Activated CD8-positive, alpha-beta memory T cell treated with anti-CD3 and anti-CD28 coated beads, Interleukin-2, amount 50 U/mL, for 24 hours (primary cell): ENCODE measurements around the gene XRN2.
A peak's percentile ranks its signal among the peaks of the same experiment; 100 is the strongest.

Experiments used
- DNase-seq: peaks from one replicate; pipeline ENCODE4 v3.0.0-alpha.2; 2020; ENCODE audit errors: extremely low read depth

XRN2 gene, protein sequence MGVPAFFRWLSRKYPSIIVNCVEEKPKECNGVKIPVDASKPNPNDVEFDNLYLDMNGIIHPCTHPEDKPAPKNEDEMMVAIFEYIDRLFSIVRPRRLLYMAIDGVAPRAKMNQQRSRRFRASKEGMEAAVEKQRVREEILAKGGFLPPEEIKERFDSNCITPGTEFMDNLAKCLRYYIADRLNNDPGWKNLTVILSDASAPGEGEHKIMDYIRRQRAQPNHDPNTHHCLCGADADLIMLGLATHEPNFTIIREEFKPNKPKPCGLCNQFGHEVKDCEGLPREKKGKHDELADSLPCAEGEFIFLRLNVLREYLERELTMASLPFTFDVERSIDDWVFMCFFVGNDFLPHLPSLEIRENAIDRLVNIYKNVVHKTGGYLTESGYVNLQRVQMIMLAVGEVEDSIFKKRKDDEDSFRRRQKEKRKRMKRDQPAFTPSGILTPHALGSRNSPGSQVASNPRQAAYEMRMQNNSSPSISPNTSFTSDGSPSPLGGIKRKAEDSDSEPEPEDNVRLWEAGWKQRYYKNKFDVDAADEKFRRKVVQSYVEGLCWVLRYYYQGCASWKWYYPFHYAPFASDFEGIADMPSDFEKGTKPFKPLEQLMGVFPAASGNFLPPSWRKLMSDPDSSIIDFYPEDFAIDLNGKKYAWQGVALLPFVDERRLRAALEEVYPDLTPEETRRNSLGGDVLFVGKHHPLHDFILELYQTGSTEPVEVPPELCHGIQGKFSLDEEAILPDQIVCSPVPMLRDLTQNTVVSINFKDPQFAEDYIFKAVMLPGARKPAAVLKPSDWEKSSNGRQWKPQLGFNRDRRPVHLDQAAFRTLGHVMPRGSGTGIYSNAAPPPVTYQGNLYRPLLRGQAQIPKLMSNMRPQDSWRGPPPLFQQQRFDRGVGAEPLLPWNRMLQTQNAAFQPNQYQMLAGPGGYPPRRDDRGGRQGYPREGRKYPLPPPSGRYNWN

DNA sequence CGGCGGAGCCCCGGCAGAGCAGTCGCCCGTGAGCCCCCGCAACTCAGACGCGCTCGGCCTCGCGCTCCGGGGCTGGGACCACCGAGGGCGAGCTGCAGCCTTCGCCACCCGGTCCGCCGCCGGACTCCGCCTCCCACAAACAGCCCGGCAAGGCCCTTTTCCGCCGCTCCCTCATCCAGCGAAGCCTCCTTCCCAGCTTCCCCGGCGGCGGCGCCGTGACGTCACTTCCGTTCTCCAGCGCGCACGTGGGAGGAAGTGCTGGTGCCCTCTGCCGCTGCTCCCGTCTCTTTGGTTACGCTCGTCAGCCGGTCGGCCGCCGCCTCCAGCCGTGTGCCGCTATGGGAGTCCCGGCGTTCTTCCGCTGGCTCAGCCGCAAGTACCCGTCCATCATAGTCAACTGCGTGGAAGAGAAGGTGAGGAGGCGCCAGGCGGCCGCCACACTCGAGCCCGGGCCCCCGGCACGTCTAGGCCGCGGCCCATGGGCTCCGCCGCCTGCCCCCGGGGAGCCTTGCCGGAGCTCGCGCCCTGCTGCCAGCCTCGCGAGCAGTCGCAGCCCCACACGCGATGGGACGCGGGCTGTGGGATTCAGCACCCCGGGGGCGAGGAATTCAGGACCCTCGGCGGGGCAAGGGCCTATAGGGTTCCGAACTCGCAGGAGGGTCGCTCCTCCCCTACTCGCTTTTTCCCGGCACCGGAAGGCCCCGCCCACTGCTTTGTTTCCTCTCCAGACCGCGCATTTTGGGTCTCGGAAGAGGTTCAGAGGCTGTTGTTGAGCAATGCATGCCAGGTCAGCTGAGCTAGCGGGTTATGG, at the start of gene XRN2:
TSS of gene XRN2 (plus strand) at position 271 of the 811 bp plus-strand sequence. CDS start at position 339, 68 bp downstream.
- DNase-seq: peak; percentile 91

DNA sequence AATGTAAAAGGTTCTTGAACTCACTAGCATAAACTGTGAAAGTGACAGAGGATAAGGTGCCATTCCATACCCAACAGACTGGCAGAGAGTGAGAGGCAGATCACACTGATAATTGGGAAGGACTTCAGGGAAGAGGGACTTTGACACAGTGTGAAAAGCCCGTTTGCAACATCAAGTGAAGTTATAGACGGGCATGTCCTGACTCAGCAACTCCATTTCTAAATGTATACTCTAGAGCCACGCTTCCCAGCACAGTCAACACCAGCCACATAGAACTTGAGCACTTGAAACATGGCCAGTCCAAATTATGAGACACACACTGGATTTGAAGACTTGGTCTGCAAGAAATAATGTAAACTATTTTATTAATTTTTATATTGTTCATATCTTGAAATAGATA, 45.9 kb upstream of the XRN2 start:
- DNase-seq: no peak

DNA sequence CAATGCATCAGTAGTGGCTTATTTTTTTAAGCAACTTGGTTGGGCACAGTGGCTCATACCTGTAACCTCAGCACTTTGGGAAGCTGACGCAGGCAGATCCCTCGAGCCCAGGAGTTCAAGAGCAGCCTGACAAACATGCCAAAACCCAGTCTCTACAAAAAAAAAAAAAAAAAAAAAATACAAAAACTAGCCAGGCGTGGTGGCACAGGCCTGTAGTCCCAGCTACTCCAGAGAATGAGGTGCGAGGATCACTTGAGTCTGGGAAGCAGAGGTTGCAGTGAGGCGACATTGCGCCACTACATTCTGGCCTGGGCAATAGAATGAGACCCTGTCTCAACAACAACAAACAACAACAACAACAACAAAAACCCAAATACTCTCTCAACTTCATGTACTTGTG, 44.7 kb upstream of the XRN2 start:
- DNase-seq: no peak

GRCh38 chr20:21259346-21259745, 43.8 kb upstream of the XRN2 start:
- no peak for DNase-seq

DNA sequence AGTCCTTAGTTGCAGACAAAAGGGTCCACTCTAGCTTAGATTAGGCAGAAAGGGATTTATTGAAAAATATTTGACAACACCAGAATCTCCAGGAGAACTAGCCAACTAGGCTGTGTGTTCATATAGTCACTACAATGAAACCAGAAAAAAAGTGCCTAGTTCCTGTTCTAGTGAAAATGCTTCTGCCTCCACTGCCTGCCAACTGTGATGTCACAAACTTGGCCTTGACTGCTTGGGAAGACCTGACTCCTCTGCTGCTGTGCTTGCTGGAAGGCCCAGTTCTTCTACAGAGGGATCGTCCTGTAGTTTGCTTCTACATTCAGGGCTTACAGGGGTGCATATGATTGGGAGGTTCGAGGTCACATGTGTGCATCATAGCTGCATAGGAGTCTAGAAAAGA, 40.3 kb upstream of the XRN2 start:
- no peak for DNase-seq

DNA sequence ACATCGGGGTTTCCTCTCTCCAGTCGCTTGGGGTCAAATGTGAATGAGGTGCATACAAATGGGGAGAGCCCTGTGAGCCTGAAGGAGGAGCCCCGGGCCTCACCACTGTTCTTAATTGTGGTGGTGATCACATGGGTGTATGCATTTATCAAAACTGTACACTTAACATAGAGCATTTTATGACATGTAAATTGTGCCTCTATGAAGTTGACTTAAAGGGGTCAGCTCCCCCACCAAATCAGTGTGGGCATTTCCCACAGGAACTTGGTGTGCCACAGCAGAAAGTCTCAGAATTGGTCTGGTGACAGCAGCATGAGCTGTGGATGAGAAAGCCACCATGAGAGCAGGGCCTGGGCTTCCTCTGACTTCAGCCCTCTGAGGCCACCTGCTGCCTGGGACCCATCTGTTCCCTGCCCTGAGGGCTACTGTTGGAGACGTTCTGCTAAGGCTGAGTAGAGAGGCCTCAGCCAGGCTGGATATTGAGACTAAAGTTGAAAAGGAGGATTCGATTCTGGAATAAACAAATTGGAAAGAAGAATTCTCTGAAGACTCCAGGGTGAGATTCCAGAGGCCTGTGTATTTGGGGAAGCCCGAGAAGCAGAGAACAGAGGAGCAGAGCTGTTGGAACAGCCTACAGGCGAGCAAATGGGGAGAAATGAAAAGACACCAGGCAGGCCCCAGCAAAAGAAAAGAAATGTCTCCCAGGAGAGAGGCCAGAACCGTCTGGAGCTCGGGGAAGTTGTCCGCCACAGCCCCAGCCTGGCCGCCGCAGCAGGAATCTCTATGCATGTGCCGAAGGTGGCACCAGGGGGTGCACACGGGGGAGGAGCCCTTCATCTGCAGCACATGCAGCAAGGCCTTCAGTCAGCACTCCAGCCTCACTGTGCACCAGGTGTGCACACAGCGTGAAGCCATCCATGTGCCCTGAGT, 37.6 kb upstream of the XRN2 start:
- no peak for DNase-seq

DNA sequence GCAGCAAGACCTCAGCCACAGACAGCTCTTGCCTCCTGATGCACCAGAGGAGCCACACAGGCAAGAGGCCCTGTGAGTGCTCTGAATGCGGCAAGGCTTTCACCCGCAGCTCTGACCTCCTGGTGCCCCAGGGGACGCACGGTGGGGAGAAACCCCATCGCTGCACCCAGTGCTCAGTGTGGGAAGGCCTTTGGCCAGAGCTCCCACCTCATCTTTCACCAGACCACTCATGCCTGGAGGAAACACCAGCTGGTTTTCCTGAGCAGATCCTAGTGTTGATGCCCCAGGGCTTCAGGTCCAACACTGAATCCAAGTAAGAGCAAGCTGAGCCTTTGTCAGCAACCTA, 37.0 kb upstream of the XRN2 start:
- no peak for DNase-seq

DNA sequence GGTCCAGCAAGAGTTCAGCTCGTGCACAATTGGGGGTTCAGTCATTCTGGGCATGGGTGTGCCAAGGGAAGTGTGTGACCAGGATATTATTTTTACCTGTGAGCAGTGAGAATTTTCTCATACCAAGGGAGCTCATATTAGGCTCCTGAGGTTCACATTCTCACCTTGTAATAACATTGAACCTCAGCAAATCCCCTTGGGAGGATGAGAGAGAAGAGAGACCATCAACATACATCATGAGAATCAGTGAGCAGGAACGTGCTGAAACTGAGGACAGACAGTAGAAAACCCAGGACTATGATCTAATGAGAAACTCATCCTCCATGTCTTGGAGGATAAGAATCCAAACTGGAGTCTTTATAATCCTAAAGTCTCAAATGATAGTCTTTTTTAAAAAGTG, 33.4 kb upstream of the XRN2 start:
- DNase-seq: no peak

DNA sequence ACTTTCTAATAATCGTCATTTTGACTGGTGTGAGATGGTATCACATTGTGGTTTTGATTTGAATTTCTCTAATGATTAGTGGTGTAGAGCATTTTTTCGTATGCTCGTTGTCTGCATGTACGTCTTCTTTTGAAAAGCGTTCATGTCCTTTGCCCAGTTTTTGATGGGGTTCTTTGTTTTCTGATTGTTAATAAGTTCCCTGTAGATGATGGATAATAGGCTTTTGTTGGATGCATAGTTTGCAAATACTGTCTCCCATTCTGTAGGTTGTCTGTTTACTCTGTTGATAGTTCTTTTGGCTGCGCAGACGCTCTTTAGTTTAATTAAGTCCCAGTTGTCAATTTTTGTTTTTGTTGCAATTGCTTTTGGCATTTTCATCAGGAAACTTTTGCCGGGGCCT, 32.3 kb upstream of the XRN2 start:
- no peak for DNase-seq

DNA sequence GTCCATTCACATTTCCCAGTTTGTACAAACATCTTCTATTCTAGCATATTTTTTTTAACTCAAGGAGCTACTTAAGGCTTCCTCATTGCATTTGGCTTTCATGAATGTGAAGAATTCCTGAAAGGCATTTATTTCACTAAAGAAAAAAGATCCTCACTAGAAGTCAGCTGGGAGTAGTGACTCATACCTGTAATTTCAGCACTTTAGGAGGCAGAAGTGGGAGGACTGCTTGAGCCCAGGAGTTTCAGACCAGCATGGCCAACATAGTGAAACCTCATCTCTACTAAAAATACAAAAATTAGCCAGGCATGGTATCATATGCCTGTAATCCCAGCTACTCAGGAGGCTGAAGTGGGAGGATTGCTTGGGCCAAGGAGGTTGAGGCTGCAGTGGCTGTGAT, 30.9 kb upstream of the XRN2 start:
- DNase-seq: no peak

GRCh38 chr20:21272679-21273078, 30.5 kb upstream of the XRN2 start:
- DNase-seq: no peak

GRCh38 chr20:21273755-21274386, 29.3 kb upstream of the XRN2 start:
- no peak for DNase-seq

DNA sequence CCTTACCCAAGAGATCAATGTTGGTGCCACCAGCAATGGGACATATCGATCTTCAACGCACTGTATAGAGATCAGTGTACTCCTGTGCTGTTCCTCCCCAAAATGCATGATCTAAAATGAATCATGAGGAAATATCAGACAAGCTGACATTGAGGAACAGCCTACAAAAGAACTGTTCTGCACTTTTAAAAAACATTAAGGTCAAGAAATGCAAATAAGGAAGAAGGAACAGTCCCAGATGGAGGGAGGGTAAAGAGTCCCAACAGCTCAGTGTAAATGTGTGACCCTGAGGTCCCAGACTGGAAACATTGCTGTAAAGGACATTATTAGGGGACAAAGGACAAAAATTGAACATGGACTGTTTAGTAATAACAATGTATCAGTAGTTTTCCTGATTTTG, 24.3 kb upstream of the XRN2 start:
- DNase-seq: no peak

- no peak for DNase-seq
These were observed 23.2 kb upstream of the XRN2 start for GRCh38 chr20:21279706-21280521.

DNA sequence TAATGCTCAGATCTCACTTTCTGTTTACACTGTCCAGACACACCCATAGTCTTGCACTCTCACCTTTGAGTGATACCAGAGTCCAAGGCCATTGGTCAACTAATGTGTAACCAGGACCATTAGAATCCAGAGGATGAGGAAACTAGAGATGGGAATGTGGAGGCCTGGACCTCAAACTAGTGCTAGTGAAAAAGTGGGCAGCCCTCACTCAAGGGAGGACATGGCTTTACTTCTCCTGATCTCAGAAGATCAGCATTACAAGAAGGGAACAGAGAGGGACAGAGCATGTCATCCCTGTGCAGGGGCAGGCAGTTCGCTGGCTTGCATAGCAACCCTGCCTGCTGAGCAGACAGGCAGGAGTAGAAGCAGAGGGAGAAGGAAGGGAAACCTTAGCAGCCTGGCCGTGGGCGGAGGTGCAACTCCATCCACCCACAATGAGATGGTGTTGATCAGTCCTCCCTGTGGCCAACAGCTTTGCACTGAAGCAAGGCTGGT, 22.6 kb upstream of the XRN2 start:
- DNase-seq: no peak

DNA sequence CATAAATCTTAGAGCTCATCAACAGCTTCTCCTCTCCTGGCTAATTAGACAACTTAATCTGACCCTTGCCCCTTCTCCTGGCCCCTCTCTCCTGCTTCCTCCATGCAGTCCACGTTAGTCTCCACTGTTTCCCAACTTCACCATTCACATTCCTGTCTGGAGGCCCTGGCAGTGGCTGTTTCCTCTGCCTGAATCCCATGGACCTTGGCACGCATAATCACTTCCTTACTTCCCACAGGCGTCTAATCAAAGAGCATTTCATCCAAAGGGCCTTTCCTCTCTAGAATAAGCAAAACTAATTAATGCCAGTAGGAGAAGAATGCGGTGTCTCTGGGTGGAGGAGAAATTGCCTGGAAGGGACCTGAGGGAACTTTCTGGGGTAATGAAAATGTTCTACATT, 16.4 kb upstream of the XRN2 start:
- DNase-seq: no peak

DNA sequence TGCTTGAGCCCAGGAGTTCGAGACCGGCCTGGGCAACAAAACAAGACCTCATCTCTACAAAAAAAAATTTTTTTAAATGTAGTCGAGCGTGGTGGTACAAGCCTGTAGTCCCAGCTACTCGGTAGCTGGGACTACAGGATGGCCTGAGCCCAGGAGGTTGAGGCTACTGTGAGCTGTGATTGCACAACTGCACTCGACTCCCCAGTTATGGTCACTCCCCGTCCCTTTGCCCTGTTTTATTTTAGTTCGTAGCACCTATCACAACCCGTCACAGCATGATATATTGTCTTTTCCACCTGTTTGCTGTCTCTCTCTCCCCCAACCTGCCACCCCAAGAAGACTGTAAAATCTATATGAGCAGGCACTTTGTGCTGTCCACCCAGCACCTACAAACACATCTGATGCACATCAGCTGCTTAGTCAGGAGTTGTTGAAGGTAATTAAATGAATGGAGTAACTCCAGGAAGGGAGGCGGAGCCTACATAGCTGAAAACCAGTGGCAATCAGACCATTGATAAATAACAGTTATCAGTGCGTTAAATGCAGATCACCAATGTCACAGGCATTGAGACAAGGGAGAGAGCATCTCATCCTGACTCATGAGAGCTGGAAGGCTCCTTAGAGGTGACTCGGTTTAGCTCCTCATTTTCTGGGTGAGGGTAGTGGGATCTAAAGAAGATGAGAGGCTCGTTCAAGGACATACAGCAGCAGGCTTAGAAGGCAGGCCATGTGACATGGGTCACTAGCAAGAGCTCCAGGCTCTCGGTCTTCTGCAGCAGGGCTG, 14.4 kb upstream of the XRN2 start:
- no peak for DNase-seq

- no peak for DNase-seq
These were observed 13.5 kb upstream of the XRN2 start for GRCh38 chr20:21289651-21290050.

- no peak for DNase-seq
These were observed 12.1 kb upstream of the XRN2 start for GRCh38 chr20:21291026-21291425.
